Epithelial cell of alveolus of lung (primary cell): ENCODE data around the gene EPAS1. TPM values are rescaled to one million over a fixed set of nuclear protein-coding genes. Genes with fewer than 3 reads are reported as not detected.

Source experiments
- total RNA-seq: library from RNA; depleted of rRNA; stranded (reverse); fragments of >200 nt; gene quantifications from 2 replicates; pipeline ENCODE4 v1.2.1, GENCODE V29; 2015

EPAS1 gene
- total RNA-seq = 38.7 and 119 TPM in 2 replicates

DNA sequence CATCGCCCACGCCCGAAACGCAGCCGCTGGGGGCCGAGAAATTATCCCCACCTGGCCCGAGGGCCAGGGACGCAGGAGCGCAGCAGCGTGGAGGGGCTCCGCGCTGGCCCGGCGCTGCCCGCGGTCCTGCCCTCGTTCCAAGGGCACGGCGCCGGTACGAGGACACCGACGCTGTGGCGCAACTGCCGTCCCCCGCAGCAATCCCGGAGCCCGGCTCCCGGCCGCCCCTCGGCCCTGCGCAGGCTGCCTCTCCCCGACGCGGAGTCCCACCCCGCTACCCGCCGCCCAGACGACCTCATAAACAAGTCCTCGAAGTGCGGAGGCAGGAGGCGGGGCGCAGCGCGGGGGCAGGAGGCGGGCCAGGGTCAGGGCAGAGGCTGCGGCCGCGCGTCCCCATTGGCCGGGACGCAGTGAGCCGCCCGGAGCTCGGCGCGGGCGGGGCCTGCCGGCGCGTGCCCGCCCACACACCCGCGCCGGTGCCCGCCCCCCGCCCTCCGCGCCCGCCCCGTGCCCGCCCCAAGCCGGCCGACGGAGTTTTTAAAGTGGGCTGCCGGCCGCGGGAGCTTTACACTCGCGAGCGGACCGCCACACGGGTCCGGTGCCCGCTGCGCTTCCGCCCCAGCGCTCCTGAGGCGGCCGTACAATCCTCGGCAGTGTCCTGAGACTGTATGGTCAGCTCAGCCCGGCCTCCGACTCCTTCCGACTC, at the start of gene EPAS1:
Gene EPAS1 (plus strand): TSS at position 568 of the 706 bp plus-strand sequence. CDS start 505 bp downstream, outside the sequence.

Other genes with a start within 250 kb of the EPAS1 start
- not detected in 2 replicates for gene TMEM247, start 182.2 kb downstream of the EPAS1 start, total RNA-seq
- 49.6 and 56.5 TPM in 2 replicates for gene RHOQ, start 245.1 kb downstream of the EPAS1 start, total RNA-seq
- 3.3 and 4.8 TPM in 2 replicates for gene ATP6V1E2, start 245.2 kb downstream of the EPAS1 start, total RNA-seq